Trophoblast cell (in vitro differentiated cells and primary cell): ENCODE results near the gene GRB7.
A peak's percentile ranks its signal among the peaks of the same experiment; 100 is the strongest.

Experiments
- DNase-seq, 2 donors: peaks; one replicate each; pipeline ENCODE4 v3.0.0-alpha.2; 2016
- H2AFZ ChIP-seq: 2 replicates; pipeline ENCODE4 v1.6.1; 2013; ENCODE audit warnings: low read length, moderate library complexity, mild to moderate bottlenecking; ENCODE audit not compliant: insufficient read depth, poor library complexity
- H2AK5ac ChIP-seq: 2 replicates; pipeline ENCODE4 v1.6.1; 2013; ENCODE audit warnings: mild to moderate bottlenecking, low read length
- H2BK120ac ChIP-seq: 2 replicates; pipeline ENCODE4 v1.6.1; 2013; ENCODE audit warnings: low read length, mild to moderate bottlenecking, moderate library complexity; ENCODE audit not compliant: insufficient read depth, poor library complexity
- H2BK12ac ChIP-seq: 2 replicates; pipeline ENCODE4 v1.6.1; 2013; ENCODE audit warnings: mild to moderate bottlenecking, low read length, moderate library complexity
- H2BK5ac ChIP-seq: 2 replicates; pipeline ENCODE4 v1.6.1; 2013; ENCODE audit warnings: low read length, low read depth, moderate library complexity, mild to moderate bottlenecking; ENCODE audit not compliant: poor library complexity
- H3K14ac ChIP-seq: 2 replicates; pipeline ENCODE4 v1.6.1; 2013; ENCODE audit warnings: mild to moderate bottlenecking, low read length
- H3K18ac ChIP-seq: 2 replicates; pipeline ENCODE4 v1.6.1; 2013; ENCODE audit warnings: mild to moderate bottlenecking, low read length
- H3K23ac ChIP-seq: 2 replicates; pipeline ENCODE4 v1.6.1; 2013; ENCODE audit warnings: low read length
- H3K27ac ChIP-seq: 2 replicates; pipeline ENCODE4 v1.5.1; 2013; ENCODE audit warnings: low read depth, mild to moderate bottlenecking, inconsistent platforms, low read length, moderate library complexity
- H3K27me3 ChIP-seq: 2 replicates; pipeline ENCODE4 v1.6.1; 2013; ENCODE audit warnings: inconsistent platforms, mild to moderate bottlenecking, low read length, moderate library complexity; ENCODE audit not compliant: insufficient read depth
- H3K36me3 ChIP-seq, 2 experiments: 1 replicate in 1 of 2; 2 replicates in 1 of 2; pipeline ENCODE4 v1.6.1; 2013; ENCODE audit warnings: low read length in 2 of 2, mild to moderate bottlenecking in 2 of 2, moderate library complexity in 1 of 2; ENCODE audit not compliant: insufficient read depth in 2 of 2, control insufficient read depth in 1 of 2
- H3K4ac ChIP-seq: 2 replicates; pipeline ENCODE4 v1.6.1; 2013; ENCODE audit warnings: low read depth, mild to moderate bottlenecking, low read length, moderate library complexity
- H3K4me1 ChIP-seq, 2 experiments: 1 replicate in 1 of 2; 2 replicates in 1 of 2; pipeline ENCODE4 v1.6.1; 2013; ENCODE audit warnings: low read length in 2 of 2, mild to moderate bottlenecking in 2 of 2, moderate library complexity in 1 of 2; ENCODE audit not compliant: insufficient read depth in 2 of 2, control insufficient read depth in 1 of 2
- H3K4me2 ChIP-seq: 2 replicates; pipeline ENCODE4 v1.6.1; 2013; ENCODE audit warnings: inconsistent platforms, mild to moderate bottlenecking, low read length, moderate library complexity
- H3K4me3 ChIP-seq: 2 replicates; pipeline ENCODE4 v1.5.1; 2013; ENCODE audit warnings: mild to moderate bottlenecking, low read depth, low read length, inconsistent platforms
- H3K79me1 ChIP-seq: one replicate; pipeline ENCODE4 v1.6.1; 2013; ENCODE audit warnings: low read length
- H3K79me2 ChIP-seq: 2 replicates; pipeline ENCODE4 v1.6.1; 2013; ENCODE audit warnings: low read length, mild to moderate bottlenecking; ENCODE audit not compliant: control insufficient read depth, insufficient read depth, poor library complexity
- H3K9ac ChIP-seq: 2 replicates; pipeline ENCODE4 v1.6.1; 2013; ENCODE audit warnings: mild to moderate bottlenecking, low read length
- H3K9me3 ChIP-seq: 2 replicates; pipeline ENCODE4 v1.6.1; 2013; ENCODE audit warnings: low read depth, mild to moderate bottlenecking, control low read depth, inconsistent platforms, low read length; ENCODE audit not compliant: insufficient read depth
- H4K12ac ChIP-seq: 2 replicates; pipeline ENCODE4 v1.6.1; 2013; ENCODE audit warnings: low read depth, mild to moderate bottlenecking, low read length, moderate library complexity
- H4K8ac ChIP-seq: 2 replicates; pipeline ENCODE4 v1.6.1; 2013; ENCODE audit warnings: low read depth, mild to moderate bottlenecking, low read length, moderate library complexity
- H4K91ac ChIP-seq: one replicate; pipeline ENCODE4 v1.6.1; 2013; ENCODE audit warnings: low read depth, mild to moderate bottlenecking, low read length, moderate library complexity
- WGBS: extraction: QIAGEN DNeasy Blood & Tissue Kit; methylation state at CpG from one replicate; pipeline ENCODE4 v1.1.7; 2013; ENCODE audit warnings: missing lambda C conversion rate; ENCODE audit not compliant: insufficient read length, insufficient coverage; ENCODE audit errors: extremely low coverage; 5-methylcytosine and 5-hydroxymethylcytosine counted together

The GRB7 gene

DNA sequence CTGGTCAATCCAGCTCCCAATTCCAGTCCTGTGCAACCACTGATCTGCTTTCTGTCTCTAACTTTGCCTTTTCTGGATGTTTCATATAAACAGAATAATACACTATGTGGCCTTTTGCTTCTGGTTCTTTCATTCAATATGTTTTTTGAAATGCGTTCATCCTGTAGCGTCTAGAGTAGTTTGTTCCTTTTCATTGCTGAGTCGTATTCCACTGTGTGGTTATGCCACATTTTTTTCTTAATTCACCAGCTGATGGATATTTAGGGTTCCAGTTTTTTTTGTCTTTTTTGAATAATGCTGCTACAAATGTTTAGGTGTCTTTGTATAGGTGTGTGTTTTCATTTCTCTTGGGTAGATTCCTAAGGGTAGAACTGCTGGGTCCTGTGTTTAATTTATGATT, 5.2 kb upstream of the GRB7 start:
- H3K4ac ChIP-seq = no peak overlapping the region
- no peak for DNase-seq
- no peak overlapping the region for H3K4me3 ChIP-seq
- H2BK12ac ChIP-seq = no peak overlapping the region
- peaks cover 12 to 16% of the 10 kb centered on the region in 2 experiments for H3K36me3 ChIP-seq
- no peak overlapping the region for H2AFZ ChIP-seq
- no peak overlapping the region for H4K12ac ChIP-seq
- no peak overlapping the region for H4K8ac ChIP-seq
- peaks cover 4% of the 10 kb centered on the region for H3K79me1 ChIP-seq
- H2AK5ac ChIP-seq = no peak overlapping the region
- H3K4me2 ChIP-seq = no peak overlapping the region
- no peaks in the 10 kb centered on the region for H3K9me3 ChIP-seq
- WGBS = no CpG with 5 or more reads among the region's 3 CpGs
- H3K4me1 ChIP-seq = peaks cover 5 to 14% of the 10 kb centered on the region in 2 experiments
- H2BK120ac ChIP-seq = no peak overlapping the region
- H3K18ac ChIP-seq = no peak overlapping the region
- H3K79me2 ChIP-seq = peaks cover 4% of the 10 kb centered on the region
- H3K14ac ChIP-seq = no peak overlapping the region
- no peak overlapping the region for H3K27ac ChIP-seq
- H3K23ac ChIP-seq = no peak overlapping the region
- no peaks in the 10 kb centered on the region for H3K27me3 ChIP-seq
- no peak overlapping the region for H4K91ac ChIP-seq
- no peak overlapping the region for H2BK5ac ChIP-seq
- H3K9ac ChIP-seq = no peak overlapping the region

DNA sequence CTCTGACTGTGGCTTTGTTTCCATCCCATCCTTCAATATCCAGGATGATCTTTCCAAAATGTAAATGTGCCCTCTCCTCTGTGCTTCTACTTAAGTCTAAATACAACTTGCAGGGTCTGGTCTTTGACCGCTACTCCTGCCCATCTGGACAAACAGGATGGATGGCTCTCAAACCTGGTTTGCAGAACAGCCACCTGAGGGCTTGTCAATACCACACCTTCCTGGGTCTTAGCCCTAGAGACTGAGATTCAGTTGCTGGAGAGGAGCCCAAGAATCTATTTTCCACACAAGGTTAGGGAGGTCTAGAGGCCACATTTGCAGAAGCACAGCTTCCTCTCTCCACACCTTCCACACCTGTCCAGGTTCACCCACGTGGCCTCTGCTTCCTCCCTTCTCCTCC, 1.9 kb upstream of the GRB7 start:
- Histone ChIP-seq H3K27ac (no peak overlapping the region), H2AFZ (no peak overlapping the region), H3K23ac (peak overlapping the region; percentile 22), H3K4me1 (peaks cover 12 to 28% of the 10 kb centered on the region in 2 experiments), H3K9me3 (no peaks in the 10 kb centered on the region), H3K4me3 (no peak overlapping the region), H3K14ac (no peak overlapping the region), H2BK5ac (no peak overlapping the region), H4K91ac (no peak overlapping the region), H3K4ac (no peak overlapping the region), H2BK120ac (no peak overlapping the region), H3K36me3 (no peaks in the 10 kb centered on the region), H3K79me2 (peaks cover 8% of the 10 kb centered on the region), H2BK12ac (no peak overlapping the region), H3K27me3 (no peaks in the 10 kb centered on the region), H4K8ac (no peak overlapping the region), H2AK5ac (no peak overlapping the region), H3K9ac (no peak overlapping the region), H3K4me2 (no peak overlapping the region), H4K12ac (no peak overlapping the region), H3K79me1 (peaks cover 18% of the 10 kb centered on the region), H3K18ac (no peak overlapping the region)
- WGBS = no CpG with 5 or more reads among the region's 2 CpGs
- DNase-seq = peak in 1 of 2 donors; percentile 19

DNA sequence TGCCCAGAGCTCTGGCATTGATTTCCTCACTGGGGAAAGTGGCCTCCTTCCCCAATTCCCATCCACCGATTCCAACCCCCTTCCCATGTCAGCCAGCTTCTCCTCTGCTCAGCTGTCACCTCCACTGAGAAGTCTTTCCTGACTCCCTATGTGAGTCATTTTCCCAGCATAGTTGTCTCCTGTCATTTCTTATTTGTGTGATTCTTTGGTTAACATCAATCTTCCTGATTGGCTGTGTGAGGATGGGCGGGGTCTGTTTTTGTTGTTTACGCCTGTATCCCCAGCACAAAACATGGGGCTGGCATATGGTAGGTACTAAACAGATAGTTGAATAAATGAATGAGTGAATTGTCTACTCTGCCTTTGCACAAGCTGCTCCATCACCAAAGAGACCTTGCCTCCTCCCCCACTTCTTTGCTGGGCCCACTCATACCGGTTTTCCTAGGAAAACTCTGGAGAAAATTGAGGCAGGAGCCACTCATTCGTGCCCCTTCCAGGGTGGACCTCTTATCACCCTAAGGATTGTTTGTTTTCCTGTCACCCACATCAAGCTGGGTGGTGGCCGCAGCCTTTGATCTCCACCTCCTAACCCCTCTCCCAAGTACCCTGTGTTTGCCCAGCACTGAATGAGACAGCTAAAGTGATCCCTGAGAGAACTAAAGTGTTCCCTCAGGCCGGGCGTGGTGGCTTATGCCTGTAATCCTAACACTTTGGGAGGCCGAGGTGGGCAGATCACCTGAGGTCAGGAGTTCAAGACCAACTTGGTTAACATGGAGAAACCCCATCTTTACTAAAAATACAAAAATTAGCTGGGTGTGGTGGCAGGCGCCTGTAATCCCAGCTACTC, 1.2 kb upstream of the GRB7 start:
- peaks cover 8% of the 10 kb centered on the region for H3K79me2 ChIP-seq
- peak in 1 of 2 donors; percentile 52 for DNase-seq
- H2BK120ac ChIP-seq = no peak overlapping the region
- no peak overlapping the region for H2AK5ac ChIP-seq
- peaks cover 18% of the 10 kb centered on the region for H3K79me1 ChIP-seq
- no peak overlapping the region for H3K4me3 ChIP-seq
- H3K27ac ChIP-seq = no peak overlapping the region
- no peaks in the 10 kb centered on the region for H3K9me3 ChIP-seq
- H4K91ac ChIP-seq = no peak overlapping the region
- H3K23ac ChIP-seq = peak overlapping the region; percentile 22
- H3K4ac ChIP-seq = no peak overlapping the region
- H4K8ac ChIP-seq = no peak overlapping the region
- H3K9ac ChIP-seq = no peak overlapping the region
- no peak overlapping the region for H3K4me2 ChIP-seq
- no peak overlapping the region for H3K14ac ChIP-seq
- WGBS = no CpG with 5 or more reads among the region's 10 CpGs
- no peak overlapping the region for H4K12ac ChIP-seq
- H2BK12ac ChIP-seq = no peak overlapping the region
- H2AFZ ChIP-seq = no peak overlapping the region
- H3K36me3 ChIP-seq = no peaks in the 10 kb centered on the region
- no peak overlapping the region for H3K18ac ChIP-seq
- H3K4me1 ChIP-seq = peaks cover 12 to 28% of the 10 kb centered on the region in 2 experiments
- H2BK5ac ChIP-seq = no peak overlapping the region
- no peaks in the 10 kb centered on the region for H3K27me3 ChIP-seq

DNA sequence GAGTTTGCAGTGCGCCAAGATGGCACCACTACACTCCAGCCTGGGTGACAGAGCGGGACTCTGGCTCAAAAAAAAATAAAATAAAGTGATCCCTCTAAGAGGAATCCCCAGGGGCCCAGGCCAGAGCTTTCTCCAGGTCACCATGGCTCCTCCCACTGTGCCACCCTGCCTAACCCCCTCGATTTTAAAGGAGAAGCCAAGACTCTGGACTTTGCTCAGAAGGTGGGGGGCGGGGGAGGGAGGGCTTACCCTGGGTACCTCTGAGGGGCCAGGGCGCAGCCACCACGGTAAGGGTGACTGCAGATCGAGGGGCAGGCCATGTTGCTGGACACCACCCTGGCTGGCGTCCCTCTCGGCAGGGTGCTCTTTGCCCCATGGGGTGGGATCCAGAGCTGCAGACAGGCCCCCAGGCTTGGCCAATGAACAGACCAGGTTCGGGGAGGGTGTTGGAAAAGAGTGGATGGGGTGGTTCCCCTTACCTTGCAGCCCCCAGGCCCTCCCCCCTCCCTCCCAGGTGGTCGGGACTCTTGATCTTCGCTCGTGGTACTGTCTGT, 455 bp upstream of the GRB7 start:
- Histone ChIP-seq H3K18ac (no peak overlapping the region), H2BK12ac (no peak overlapping the region), H3K14ac (no peak overlapping the region), H3K9me3 (no peaks in the 10 kb centered on the region), H3K27me3 (no peaks in the 10 kb centered on the region), H4K8ac (no peak overlapping the region), H3K4ac (no peak overlapping the region), H3K9ac (no peak overlapping the region), H3K36me3 (peaks cover 0 to 3% of the 10 kb centered on the region in 2 experiments), H3K27ac (no peak overlapping the region), H2AFZ (no peak overlapping the region), H2AK5ac (no peak overlapping the region), H3K4me2 (peak overlapping the region; percentile 85), H2BK120ac (no peak overlapping the region), H2BK5ac (no peak overlapping the region), H4K91ac (no peak overlapping the region), H3K4me1 (peaks cover 12 to 28% of the 10 kb centered on the region in 2 experiments), H3K79me1 (peaks cover 18% of the 10 kb centered on the region), H3K23ac (no peak overlapping the region), H3K79me2 (peaks cover 8% of the 10 kb centered on the region), H4K12ac (no peak overlapping the region), H3K4me3 (peak overlapping the region; percentile 57)
- DNase-seq = no peak
- WGBS = no CpG with 5 or more reads among the region's 13 CpGs
